K562 (cell line): ENCODE measurements around the gene NUMB. TPM values are rescaled to one million over a fixed set of nuclear protein-coding genes. Genes with fewer than 3 reads are reported as not detected.

ENCODE experiments used
- ATAC-seq: fragments of 200-7000 bp; cut with Tn5 transposase; 3 replicates; pipeline ENCODE4 v1.9.1; 2020; ENCODE audit warnings: moderate library complexity
- BruUV-seq: library from RNA; stranded (reverse); fragments of 400-500 nt; replicated peaks from 2 replicates; lab custom pipeline; 2021; lab: Mats Ljungman, UMichigan
- CTCF ChIA-PET: fragments of 300-600 bp; formaldehyde crosslinking; extraction: SDS; loops from one replicate; lab custom pipeline; 2021; ENCODE audit warnings: low intra/inter-chr PET ratio; lab: Yijun Ruan, JAX
- POLR2A ChIA-PET: fragments of 300-600, 350-650 bp; sonication (Branson Sonifier 250); formaldehyde crosslinking; extraction: SDS; loops from one replicate; lab custom pipeline; 2021; ENCODE audit warnings: antibody characterized with exemption, inconsistent platforms; lab: Yijun Ruan, JAX
- DNase-seq, 4 experiments: peaks; one replicate each; pipeline versions ENCODE4 v3.0.0 to v3.0.0-alpha.2; 2011 to 2018; ENCODE audit warnings: low spot score in 3 of 4, mixed read lengths in 3 of 4; ENCODE audit errors: extremely low read depth in 1 of 4
- FAIRE-seq: peaks from 2 replicates; lab custom pipeline; 2011; peaks lifted over from hg19 to GRCh38; lab: Jason Lieb, UNC
- H2AFZ ChIP-seq: 2 replicates; pipeline ENCODE4 v1.6.0; 2011; ENCODE audit warnings: low read depth, low read length, control low read depth, inconsistent platforms
- H3K27ac ChIP-seq: fragments of 200-600 bp; 3 replicates; pipeline ENCODE4 v1.8.0; 2011; ENCODE audit warnings: low read depth, mild to moderate bottlenecking, control low read depth, inconsistent platforms, low read length, moderate library complexity, mixed read lengths; ENCODE audit errors: extremely low read depth
- H3K27me3 ChIP-seq, 2 experiments: fragments of 300-600 bp in 1 of 2; 2 replicates in 1 of 2; 3 replicates in 1 of 2; pipeline versions ENCODE4 v1.6.0 to v1.8.0; 2011; ENCODE audit warnings: inconsistent platforms in 2 of 2, low read length in 2 of 2, mild to moderate bottlenecking in 1 of 2, mixed read lengths in 1 of 2, moderate library complexity in 1 of 2; ENCODE audit not compliant: control insufficient read depth in 2 of 2, insufficient read depth in 2 of 2
- H3K36me3 ChIP-seq: fragments of 300-600 bp; 3 replicates; pipeline ENCODE4 v1.8.0; 2011; ENCODE audit warnings: mild to moderate bottlenecking, low read length, inconsistent platforms; ENCODE audit not compliant: control insufficient read depth, insufficient read depth
- H3K4me1 ChIP-seq, 2 experiments: fragments of 200-600 bp in 1 of 2; replicated peaks in 1 of 2; 2 replicates in 1 of 2; 3 replicates in 1 of 2; pipeline versions ENCODE4 v1.5.1 to v1.8.0; 2011; ENCODE audit warnings: inconsistent platforms in 2 of 2, low read length in 2 of 2, mild to moderate bottlenecking in 1 of 2, mixed read lengths in 1 of 2, moderate library complexity in 1 of 2; ENCODE audit not compliant: control insufficient read depth in 2 of 2, insufficient read depth in 2 of 2
- H3K4me2 ChIP-seq: 2 replicates; pipeline ENCODE4 v1.6.1; 2011; ENCODE audit warnings: low read length, control low read depth, inconsistent platforms, mixed read lengths; ENCODE audit not compliant: insufficient read depth
- H3K4me3 ChIP-seq: fragments of 200-600 bp; sonication (generic), shearing (Covaris generic); 2 replicates; pipeline ENCODE4 v1.5.1; 2016; ENCODE audit warnings: control low read depth, inconsistent platforms
- H3K79me2 ChIP-seq: fragments of 200-600 bp; 3 replicates; pipeline ENCODE4 v1.8.0; 2011; ENCODE audit warnings: low read length, inconsistent platforms; ENCODE audit not compliant: control insufficient read depth, insufficient read depth
- H3K9ac ChIP-seq, 2 experiments: 2 replicates each; pipeline versions ENCODE4 v1.6.0 to v1.6.1; 2011; ENCODE audit warnings: low read depth in 2 of 2, low read length in 2 of 2, control low read depth in 1 of 2, inconsistent platforms in 1 of 2, mild to moderate bottlenecking in 1 of 2, mixed read lengths in 1 of 2; ENCODE audit not compliant: insufficient read depth in 1 of 2
- H3K9me1 ChIP-seq: one replicate; pipeline ENCODE4 v1.6.0; 2011; ENCODE audit warnings: inconsistent platforms, mild to moderate bottlenecking, low read length, moderate library complexity; ENCODE audit not compliant: control insufficient read depth, insufficient read depth
- H3K9me3 ChIP-seq: replicated peaks from 2 replicates; pipeline ENCODE4 v1.5.1; 2011; ENCODE audit warnings: low read depth, low read length, inconsistent platforms; ENCODE audit not compliant: control insufficient read depth, insufficient read depth
- H4K20me1 ChIP-seq: replicated peaks from 2 replicates; pipeline ENCODE4 v1.6.1; 2011; ENCODE audit warnings: low read length, inconsistent platforms, mixed read lengths; ENCODE audit not compliant: control insufficient read depth, insufficient read depth
- ARID1B ChIP-seq: fragments of 450-650 bp; IDR thresholded peaks from 2 replicates; pipeline ENCODE4 v1.6.1; 2016; ENCODE audit warnings: antibody characterized with exemption, mild to moderate bottlenecking, inconsistent platforms
- DPF2 ChIP-seq: fragments of 450-650 bp; IDR thresholded peaks from 2 replicates; pipeline ENCODE4 v1.6.1; 2016
- EP300 ChIP-seq: IDR thresholded peaks from 2 replicates; pipeline ENCODE4 v1.6.1; 2012; ENCODE audit warnings: low read length, improper control_type of control experiment
- ESRRA ChIP-seq: fragments of 450-650 bp; IDR thresholded peaks from 2 replicates; pipeline ENCODE4 v1.6.1; 2014; ENCODE audit warnings: low read depth, mild to moderate bottlenecking, moderate library complexity, borderline replicate concordance
- ID3 ChIP-seq, 2 experiments: fragments of 250-450 bp in 1 of 2; fragments of 450-650 bp in 1 of 2; sonication (Bioruptor Pico) in 1 of 2; IDR thresholded peaks; 2 replicates each; pipeline versions ENCODE4 v1.6.1 to v1.8.0; 2016 to 2021; ENCODE audit warnings: mild to moderate bottlenecking in 2 of 2, moderate library complexity in 2 of 2, missing compliant biosample characterization in 1 of 2, missing genetic modification characterization in 1 of 2
- MBD2 ChIP-seq: sonication (generic); IDR thresholded peaks from 2 replicates; pipeline ENCODE4 v1.6.1; 2016; ENCODE audit warnings: low read depth, borderline replicate concordance
- MECOM ChIP-seq: fragments of 250-450 bp; sonication (Bioruptor Pico); IDR thresholded peaks from 2 replicates; pipeline ENCODE4 v1.8.0; 2022; ENCODE audit warnings: inconsistent platforms
- MEIS2 ChIP-seq: fragments of 450-650 bp; IDR thresholded peaks from 2 replicates; pipeline ENCODE4 v1.6.1; 2014; ENCODE audit warnings: mild to moderate bottlenecking; ENCODE audit not compliant: partially characterized antibody
- PBX2 ChIP-seq, 2 experiments: IDR thresholded peaks in 1 of 2; conservative IDR thresholded peaks in 1 of 2; 2 replicates each; pipeline ENCODE4 v1.6.1; 2016; ENCODE audit warnings: low read depth in 2 of 2, mild to moderate bottlenecking in 1 of 2, missing compliant biosample characterization in 1 of 2, missing genetic modification characterization in 1 of 2, moderate library complexity in 1 of 2
- PKNOX1 ChIP-seq: fragments of 450-650 bp; IDR thresholded peaks from 2 replicates; pipeline ENCODE4 v1.6.1; 2016
- RCOR1 ChIP-seq, 2 experiments: IDR thresholded peaks; 2 replicates each; pipeline ENCODE4 v1.6.1; 2012; ENCODE audit warnings: low read depth in 2 of 2, low read length in 2 of 2, borderline replicate concordance in 1 of 2, improper control_type of control experiment in 1 of 2
- SMARCA4 ChIP-seq: fragments of 450-650 bp; IDR thresholded peaks from 2 replicates; pipeline ENCODE4 v1.6.1; 2016
- SOX6 ChIP-seq: fragments of 450-650 bp; IDR thresholded peaks from 2 replicates; pipeline ENCODE4 v1.6.1; 2014; ENCODE audit warnings: mild to moderate bottlenecking
- VEZF1 ChIP-seq: fragments of 200-800 bp; sonication (Bioruptor generic); IDR thresholded peaks from 2 replicates; pipeline ENCODE4 v1.6.1; 2017; ENCODE audit warnings: missing genetic modification characterization, missing compliant biosample characterization
- ZBTB17 ChIP-seq: fragments of 450-650 bp; formaldehyde crosslinking; IDR thresholded peaks from 2 replicates; pipeline ENCODE4 v1.4.0; 2020; ENCODE audit warnings: mild to moderate bottlenecking
- WGBS: fragments of 100-300 bp; shearing (Covaris generic); methylation state at CpG from one replicate; pipeline ENCODE4 v1.1.6; 2016; ENCODE audit warnings: low coverage, mixed read lengths; ENCODE audit not compliant: insufficient coverage; ENCODE audit errors: missing lambda C conversion rate; 5-methylcytosine and 5-hydroxymethylcytosine counted together
- in situ Hi-C: fragments of 300-500 bp; cut with MboI; formaldehyde crosslinking; loops from 4 replicates; pipeline ENCODE4 v1.15.0; 2018; ENCODE audit warnings: inconsistent platforms, mixed read lengths
- intact Hi-C: fragments of 100-400 bp; cut with micrococcal nuclease; formaldehyde crosslinking; loops from 2 replicates; pipeline ENCODE4 v1.14.2; 2022
- polyA plus RNA-seq, 8 experiments: library from polyadenylated mRNA; depleted of rRNA in 4 of 8; stranded (reverse) in 5 of 8; unstranded in 3 of 8; fragments of >200 nt; fragmentation: Nextera tagmentation in 2 of 8; fragmentation: Illumina TruSeq in 1 of 8; extraction: Ambion mirVana in 2 of 8; extraction: Trizol in 1 of 8; gene quantifications; 2 replicates each; pipeline versions ENCODE4 v1.2.1 to v1.2.3, GENCODE V29; 2011 to 2014; ENCODE audit warnings: inconsistent platforms in 1 of 8, missing spikeins in 1 of 8
- total RNA-seq, 7 experiments: library from RNA; depleted of rRNA in 6 of 7; stranded (reverse); fragments of >200 nt in 6 of 7; fragmentation: Illumina TruSeq in 2 of 7; extraction: Trizol in 2 of 7; gene quantifications; 2 replicates each; pipeline versions ENCODE4 v1.2.1 to v1.2.3, GENCODE V29; 2011 to 2021; ENCODE audit warnings: low replicate concordance in 1 of 7

Gene NUMB
- total and polyA plus RNA-seq, 9 of the 15 experiments (the other 6 are each of a cell fraction or from before 2014, with no cell fraction given) = 13.5 to 54.0 (median 32.3) TPM

GRCh38 chr14:73323896-73324399, 134.4 kb downstream of the NUMB start:
- Histone ChIP-seq H3K9me3 (no peaks in the 10 kb centered on the region), H3K27me3 (no peaks in the 10 kb centered on the region), H2AFZ (no peak overlapping the region), H3K9ac (no peak overlapping the region), H3K36me3 (peaks cover 10% of the 10 kb centered on the region; the same call in 1 of the 3 replicates), H4K20me1 (no peaks in the 10 kb centered on the region), H3K27ac (peak overlapping the region; percentile 6; the same call in 2 of the 3 replicates), H3K79me2 (no peaks in the 10 kb centered on the region), H3K4me3 (no peak overlapping the region), H3K4me2 (peak overlapping the region; percentile 10), H3K9me1 (no peaks in the 10 kb centered on the region), H3K4me1 (peaks cover 5 to 32% of the 10 kb centered on the region in 2 experiments; a peak in 4 of 5 replicates)
- ATAC-seq (peak; percentile 71), DNase-seq (peak in 3 of 4 experiments; percentile 7 to 63 (median 37)), FAIRE-seq (peak; percentile 74)
- intact Hi-C loops = no loop called here
- 0% methylated on average over 3 of the region's 3 CpGs for WGBS
- in situ Hi-C loops = no loop called here
- POLR2A ChIA-PET = interaction anchor here (0.7 to 1.5 kb wide), 3 partner anchors 13 to 35 kb away, joined by 3 to 7 read pairs (median 4); no protein-coding TSS in a partner anchor
- CTCF ChIA-PET = no interaction called here
- no TSS peak for BruUV-seq
- TF ChIP-seq ID3 (CRISPR knock-in tag; IDR thresholded peaks at IDR 0.05) (no peak), ID3 (tag; IDR thresholded peaks at IDR 0.05) (no peak), EP300 (peak; percentile 29; the same call in 1 of the 2 replicates), MBD2 (no peak), VEZF1 (CRISPR knock-in tag) (peak; percentile 34; the same call in 1 of the 2 replicates), RCOR1 (IDR thresholded peaks at IDR 0.05; ENCODE audit: borderline replicate concordance in 1 of 2, low read depth in 2 of 2, low read length in 2 of 2) (0 out of 4 replicates have a peak, but pooled peaks of 1 of the 2 experiments have one; percentile 16), ARID1B (peak; percentile 18; the same call in 1 of the 2 replicates), MEIS2 (peak; percentile 87), PKNOX1 (peak; percentile 74), DPF2 (peak; percentile 57; the same call in 1 of the 2 replicates), PBX2 (CRISPR knock-in tag; IDR thresholded peaks at IDR 0.05; ENCODE audit: low read depth) (no peak), PBX2 (tag; conservative IDR thresholded peaks at IDR 0.05; ENCODE audit: low read depth) (peak; percentile 69), MECOM (CRISPR knock-in tag) (peak; percentile 40; the same call in 1 of the 2 replicates), ESRRA (peak; percentile 65), SMARCA4 (0 out of 2 replicates have a peak, but pooled peaks have one; percentile 11), ZBTB17 (CRISPR knock-in tag) (no peak), SOX6 (peak; percentile 84)
